Neural cell (in vitro differentiated cells): Measurements from ENCODE around the gene LYRM7. TPM values are rescaled to one million over a fixed set of nuclear protein-coding genes. Genes with fewer than 3 reads are reported as not detected.

Experiments used
- H2AFZ ChIP-seq: fragments of 200-600, 300-800 bp; sonication (generic), shearing (Covaris generic); 2 replicates; pipeline ENCODE4 v1.6.0; 2014; ENCODE audit warnings: low read depth, mild to moderate bottlenecking, antibody characterized with exemption, low read length, moderate library complexity
- H3F3A ChIP-seq: fragments of 200-600 bp; shearing (Covaris generic); 2 replicates; pipeline ENCODE4 v1.6.1; 2016; ENCODE audit warnings: mild to moderate bottlenecking, moderate library complexity, mixed read lengths, antibody characterized with exemption, low read length; ENCODE audit not compliant: insufficient read depth, poor library complexity, severe bottlenecking
- H3K27ac ChIP-seq: fragments of 200-600, 300-800 bp; sonication (generic), shearing (Covaris generic); 2 replicates; pipeline ENCODE4 v1.5.1; 2014; ENCODE audit warnings: mild to moderate bottlenecking, low read length, moderate library complexity
- H3K27me3 ChIP-seq: fragments of 300-800, 200-600 bp; sonication (generic), shearing (Covaris generic); 2 replicates; pipeline ENCODE4 v1.6.0; 2014; ENCODE audit warnings: mild to moderate bottlenecking, low read depth, low read length, moderate library complexity; ENCODE audit not compliant: insufficient read depth
- H3K36me3 ChIP-seq: fragments of 300-800, 200-600 bp; sonication (generic), shearing (Covaris generic); 2 replicates; pipeline ENCODE4 v1.5.1; 2014; ENCODE audit warnings: mild to moderate bottlenecking, antibody characterized with exemption, low read length, moderate library complexity; ENCODE audit not compliant: insufficient read depth
- H3K4me2 ChIP-seq: fragments of 300-800, 200-600 bp; sonication (generic), shearing (Covaris generic); 2 replicates; pipeline ENCODE4 v1.6.0; 2014; ENCODE audit warnings: mild to moderate bottlenecking, low read length
- H3K4me3 ChIP-seq: fragments of 300-800, 200-600 bp; sonication (generic), shearing (Covaris generic); 2 replicates; pipeline ENCODE4 v1.5.1; 2014; ENCODE audit warnings: mild to moderate bottlenecking, low read length, moderate library complexity
- H3K79me2 ChIP-seq: fragments of 200-600 bp; shearing (Covaris generic); replicated peaks from 2 replicates; pipeline ENCODE4 v1.6.0; 2014; ENCODE audit warnings: mild to moderate bottlenecking, low read length, moderate library complexity; ENCODE audit not compliant: insufficient read depth
- H3K9ac ChIP-seq: fragments of 300-800, 200-600 bp; sonication (generic), shearing (Covaris generic); 2 replicates; pipeline ENCODE4 v1.6.1; 2016; ENCODE audit warnings: mild to moderate bottlenecking, low read length, mixed read lengths
- H3K9me2 ChIP-seq: fragments of 200-600 bp; shearing (Covaris generic); 2 replicates; pipeline ENCODE4 v1.6.1; 2016; ENCODE audit warnings: mild to moderate bottlenecking, low read length, mixed read lengths; ENCODE audit not compliant: insufficient read depth
- H3K9me3 ChIP-seq: fragments of 200-600, 300-800 bp; sonication (generic), shearing (Covaris generic); 2 replicates; pipeline ENCODE4 v1.6.1; 2016; ENCODE audit warnings: mild to moderate bottlenecking, mixed run types, low read length, moderate library complexity, mixed read lengths
- H4K20me1 ChIP-seq: fragments of 200-600 bp; shearing (Covaris generic); 2 replicates; pipeline ENCODE4 v1.6.1; 2016; ENCODE audit warnings: mild to moderate bottlenecking, mixed run types; ENCODE audit not compliant: insufficient read depth
- CTCF ChIP-seq: fragments of 450-650 bp; IDR thresholded peaks from 2 replicates; pipeline ENCODE4 v1.5.1; 2014; ENCODE audit warnings: antibody characterized with exemption, mild to moderate bottlenecking, moderate library complexity; ENCODE audit not compliant: poor library complexity, severe bottlenecking
- EP300 ChIP-seq: fragments of 450-650 bp; conservative IDR thresholded peaks from 2 replicates; pipeline ENCODE4 v1.6.1; 2014; ENCODE audit warnings: antibody characterized with exemption, mild to moderate bottlenecking, moderate library complexity; ENCODE audit not compliant: poor library complexity, severe bottlenecking
- EZH2 ChIP-seq: fragments of 200-600, 300-800 bp; shearing (Covaris generic), sonication (generic); IDR thresholded peaks from 2 replicates; pipeline ENCODE4 v1.6.1; 2014; ENCODE audit warnings: antibody characterized with exemption, low read length, borderline replicate concordance, mild to moderate bottlenecking; ENCODE audit not compliant: insufficient read depth, poor library complexity, severe bottlenecking
- MXI1 ChIP-seq: fragments of 450-650 bp; conservative IDR thresholded peaks from 2 replicates; pipeline ENCODE4 v1.6.1; 2014; ENCODE audit warnings: antibody characterized with exemption, mild to moderate bottlenecking; ENCODE audit not compliant: poor library complexity, severe bottlenecking
- POLR2AphosphoS5 ChIP-seq: IDR thresholded peaks from 2 replicates; pipeline ENCODE4 v1.6.1; 2012
- RAD21 ChIP-seq: fragments of 450-650 bp; conservative IDR thresholded peaks from 2 replicates; pipeline ENCODE4 v1.6.1; 2014; ENCODE audit warnings: antibody characterized with exemption, mild to moderate bottlenecking, moderate library complexity
- REST ChIP-seq: IDR thresholded peaks from 2 replicates; pipeline ENCODE4 v1.6.1; 2012; ENCODE audit warnings: borderline replicate concordance
- SMC3 ChIP-seq: fragments of 450-650 bp; conservative IDR thresholded peaks from 2 replicates; pipeline ENCODE4 v1.6.1; 2014; ENCODE audit warnings: antibody characterized with exemption, mild to moderate bottlenecking, moderate library complexity; ENCODE audit not compliant: poor library complexity
- TAF1 ChIP-seq: IDR thresholded peaks from 2 replicates; pipeline ENCODE4 v1.6.1; 2012; ENCODE audit warnings: low read depth
- polyA plus RNA-seq: library from polyadenylated mRNA; depleted of rRNA; stranded (reverse); fragments of >200 nt; gene quantifications from 2 replicates; pipeline ENCODE4 v1.2.3, GENCODE V29; 2014

LYRM7 gene
- polyA plus RNA-seq, 1 donor from 2014 or later = 8.3 TPM

DNA sequence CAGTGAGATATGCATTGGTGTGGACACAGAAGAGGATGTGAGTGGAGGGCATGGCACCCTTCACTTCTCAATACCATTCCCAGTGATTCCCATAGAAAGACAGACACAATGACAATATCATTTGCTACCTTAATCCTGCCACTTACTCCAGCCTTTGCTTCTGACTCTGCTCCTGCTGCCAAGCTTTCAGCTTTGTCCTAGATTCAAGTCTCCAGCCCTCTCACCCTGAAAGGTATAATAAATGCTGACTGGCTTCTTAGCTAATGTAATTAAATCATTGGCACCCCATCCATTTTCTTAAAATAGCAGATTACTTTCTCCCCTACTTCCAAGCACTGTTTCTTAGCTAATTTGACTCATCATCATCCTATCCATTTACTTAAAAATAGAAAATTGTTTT is 52.0 kb downstream of the LYRM7 start:
- H3K4me2 ChIP-seq = no peak overlapping the region
- H3K4me3 ChIP-seq = no peak overlapping the region
- no peaks in the 10 kb centered on the region for H4K20me1 ChIP-seq
- H3K79me2 ChIP-seq = no peaks in the 10 kb centered on the region
- H3F3A ChIP-seq = no peaks in the 10 kb centered on the region
- no peak overlapping the region for H3K27ac ChIP-seq
- H3K9ac ChIP-seq = no peak overlapping the region
- H2AFZ ChIP-seq = no peak overlapping the region
- TF ChIP-seq MXI1 (no peak), RAD21 (no peak), EP300 (no peak), POLR2AphosphoS5 (no peak), CTCF (no peak), EZH2 (no peak), SMC3 (no peak), REST (no peak), TAF1 (no peak)
- H3K9me3 ChIP-seq = no peaks in the 10 kb centered on the region
- H3K36me3 ChIP-seq = no peaks in the 10 kb centered on the region
- H3K9me2 ChIP-seq = no peaks in the 10 kb centered on the region
- no peaks in the 10 kb centered on the region for H3K27me3 ChIP-seq

GRCh38 chr5:131223751-131224386 is 53.1 kb downstream of the LYRM7 start:
- no peak for TF ChIP-seq REST
- TF ChIP-seq SMC3 = no peak
- no peak for TF ChIP-seq POLR2AphosphoS5
- no peak for TF ChIP-seq TAF1
- TF ChIP-seq CTCF = no peak
- TF ChIP-seq MXI1 = no peak
- no peak for TF ChIP-seq EP300
- H3K9ac ChIP-seq = no peak overlapping the region
- no peak overlapping the region for H3K4me3 ChIP-seq

More at GRCh38 chr5:131223751-131224386, 53.1 kb downstream of the LYRM7 start:
- H3K27me3 ChIP-seq = no peaks in the 10 kb centered on the region
- H4K20me1 ChIP-seq = no peaks in the 10 kb centered on the region
- H3K9me3 ChIP-seq = no peaks in the 10 kb centered on the region
- H3K4me2 ChIP-seq = no peak overlapping the region
- no peaks in the 10 kb centered on the region for H3F3A ChIP-seq
- H3K79me2 ChIP-seq = no peaks in the 10 kb centered on the region
- H3K36me3 ChIP-seq = no peaks in the 10 kb centered on the region
- H3K9me2 ChIP-seq = no peaks in the 10 kb centered on the region
- H3K27ac ChIP-seq = no peak overlapping the region
- no peak overlapping the region for H2AFZ ChIP-seq
